GM12878 (cell line): ENCODE data around the gene CHRNG. TPM values are rescaled to one million over a fixed set of nuclear protein-coding genes. Genes with fewer than 3 reads are reported as not detected.

ENCODE experiments used
- ATAC-seq: fragments of 200-7000 bp; cut with Tn5 transposase; 3 replicates; pipeline ENCODE4 v1.9.1; 2020; ENCODE audit warnings: mild to moderate bottlenecking, moderate library complexity
- BruUV-seq: library from RNA; stranded (reverse); fragments of 400-500 nt; replicated peaks from 2 replicates; lab custom pipeline; 2021; lab: Mats Ljungman, UMichigan
- CTCF ChIA-PET: fragments of 300-600 bp; sonication (Branson Sonifier 250); formaldehyde crosslinking; extraction: SDS; loops from one replicate; lab custom pipeline; 2021; ENCODE audit warnings: inconsistent platforms; lab: Yijun Ruan, JAX
- POLR2A ChIA-PET: fragments of 350-600 bp; formaldehyde crosslinking; extraction: SDS; loops from one replicate; lab custom pipeline; 2021; ENCODE audit warnings: inconsistent platforms; lab: Charles Lee
- RAD21 ChIA-PET: fragments of 300-600 bp; sonication (Branson Sonifier 250); formaldehyde crosslinking; loops from one replicate; lab custom pipeline; 2023; ENCODE audit warnings: antibody characterized with exemption; ENCODE audit not compliant: unreplicated experiment; lab: Charles Lee
- SMC1A ChIA-PET: fragments of 300-600 bp; sonication (Branson Sonifier 250); formaldehyde crosslinking; loops from one replicate; lab custom pipeline; 2023; ENCODE audit not compliant: unreplicated experiment, uncharacterized antibody; lab: Charles Lee
- DNase-seq: peaks from one replicate; pipeline ENCODE4 v3.0.0-alpha.2; 2011; ENCODE audit warnings: low read depth, low spot score
- FAIRE-seq: peaks from 3 replicates; lab custom pipeline; 2011; peaks lifted over from hg19 to GRCh38; lab: Jason Lieb, UNC
- H2AFZ ChIP-seq: 2 replicates; pipeline ENCODE4 v1.6.0; 2011; ENCODE audit warnings: low read depth, low read length, control low read depth; ENCODE audit not compliant: control insufficient read depth
- H3K27ac ChIP-seq: 2 replicates; pipeline ENCODE4 v1.5.1; 2011; ENCODE audit warnings: control low read depth; ENCODE audit not compliant: control insufficient read depth, insufficient read depth
- H3K27me3 ChIP-seq, 2 experiments: replicated peaks in 1 of 2; 2 replicates each; pipeline versions ENCODE4 v1.6.0 to v1.6.1; 2011; ENCODE audit warnings: low read length in 1 of 2; ENCODE audit not compliant: control insufficient read depth in 2 of 2, insufficient read depth in 2 of 2
- H3K36me3 ChIP-seq, 2 experiments: 2 replicates each; pipeline ENCODE4 v1.5.1; 2011; ENCODE audit warnings: low read length in 1 of 2; ENCODE audit not compliant: control insufficient read depth in 2 of 2, insufficient read depth in 2 of 2
- H3K4me1 ChIP-seq: 2 replicates; pipeline ENCODE4 v1.6.1; 2011; ENCODE audit warnings: mild to moderate bottlenecking, low read length, moderate library complexity, mixed read lengths; ENCODE audit not compliant: control insufficient read depth, insufficient read depth
- H3K4me2 ChIP-seq: 2 replicates; pipeline ENCODE4 v1.6.0; 2011; ENCODE audit warnings: control low read depth; ENCODE audit not compliant: control insufficient read depth, insufficient read depth
- H3K4me3 ChIP-seq: fragments of 200-600 bp; sonication (generic); 2 replicates; pipeline ENCODE4 v1.5.1; 2016
- H3K79me2 ChIP-seq: 2 replicates; pipeline ENCODE4 v1.6.0; 2011; ENCODE audit warnings: low read length; ENCODE audit not compliant: control insufficient read depth, insufficient read depth
- H3K9ac ChIP-seq: 2 replicates; pipeline ENCODE4 v1.8.0; 2011; ENCODE audit warnings: low read length, control low read depth, mixed read lengths; ENCODE audit not compliant: control insufficient read depth, insufficient read depth
- H3K9me3 ChIP-seq: replicated peaks from 3 replicates; pipeline ENCODE4 v1.5.1; 2011; ENCODE audit warnings: mild to moderate bottlenecking, low read length; ENCODE audit not compliant: control insufficient read depth, insufficient read depth
- H4K20me1 ChIP-seq: 2 replicates; pipeline ENCODE4 v1.6.0; 2011; ENCODE audit not compliant: control insufficient read depth, insufficient read depth
- BHLHE40 ChIP-seq, 2 experiments: fragments of 450-650 bp in 1 of 2; IDR thresholded peaks; 2 replicates each; pipeline ENCODE4 v1.6.1; 2011 to 2017; ENCODE audit warnings: low read depth in 2 of 2, borderline replicate concordance in 1 of 2, improper control_type of control experiment in 1 of 2, low read length in 1 of 2, mild to moderate bottlenecking in 1 of 2
- EED ChIP-seq: sonication (generic); IDR thresholded peaks from 2 replicates; pipeline ENCODE4 v1.6.1; 2016; ENCODE audit warnings: antibody characterized with exemption, low read depth
- EZH2 ChIP-seq: IDR thresholded peaks from 2 replicates; pipeline ENCODE4 v1.6.1; 2012; ENCODE audit warnings: low read depth, mild to moderate bottlenecking, control low read depth, inconsistent platforms, low read length, borderline replicate concordance; ENCODE audit not compliant: control insufficient read depth
- SRF ChIP-seq, 2 experiments: IDR thresholded peaks; 2 replicates each; pipeline ENCODE4 v1.6.1; 2011; ENCODE audit warnings: low read depth in 2 of 2, low read length in 2 of 2, mild to moderate bottlenecking in 1 of 2, moderate library complexity in 1 of 2
- WGBS: methylation state at CpG from one replicate; pipeline ENCODE4 v1.1.6; 2016; ENCODE audit warnings: low lambda C conversion rate; ENCODE audit not compliant: insufficient replicate concordance, insufficient coverage; ENCODE audit errors: missing lambda C conversion rate; 5-methylcytosine and 5-hydroxymethylcytosine counted together
- in situ Hi-C: fragments of 300-500 bp; cut with MboI; formaldehyde crosslinking; loops from 9 replicates; pipeline ENCODE4 v1.14.3; 2018; ENCODE audit warnings: mixed read lengths
- intact Hi-C: fragments of 100-400 bp; cut with micrococcal nuclease; formaldehyde crosslinking; loops from one replicate; pipeline ENCODE4 v1.14.2; 2022; ENCODE audit not compliant: unreplicated experiment
- polyA plus RNA-seq, 11 experiments: library from polyadenylated mRNA; depleted of rRNA in 4 of 11; unstranded in 6 of 11; stranded (reverse) in 5 of 11; fragments of >200 nt; fragmentation: Nextera tagmentation in 4 of 11; fragmentation: Illumina TruSeq in 1 of 11; extraction: Ambion mirVana in 4 of 11; extraction: Trizol in 1 of 11; gene quantifications; 1 replicate in 1 of 11; 2 replicates in 10 of 11; pipeline versions ENCODE4 v1.2.1 to v1.2.3, GENCODE V29; 2011 to 2016; ENCODE audit warnings: inconsistent platforms in 2 of 11, missing spikeins in 2 of 11, low read depth in 1 of 11
- total RNA-seq, 4 experiments: library from RNA; depleted of rRNA in 3 of 4; stranded (reverse); fragments of >200 nt in 3 of 4; fragmentation: Illumina TruSeq in 1 of 4; extraction: Trizol in 1 of 4; gene quantifications; 2 replicates each; pipeline versions ENCODE4 v1.2.1 to v1.2.3, GENCODE V29; 2013 to 2021

The CHRNG gene
- total and polyA plus RNA-seq, 10 of the 15 experiments (the other 5 are each of a cell fraction or from before 2014, with no cell fraction given) = 0.17 TPM; not detected in 9

DNA sequence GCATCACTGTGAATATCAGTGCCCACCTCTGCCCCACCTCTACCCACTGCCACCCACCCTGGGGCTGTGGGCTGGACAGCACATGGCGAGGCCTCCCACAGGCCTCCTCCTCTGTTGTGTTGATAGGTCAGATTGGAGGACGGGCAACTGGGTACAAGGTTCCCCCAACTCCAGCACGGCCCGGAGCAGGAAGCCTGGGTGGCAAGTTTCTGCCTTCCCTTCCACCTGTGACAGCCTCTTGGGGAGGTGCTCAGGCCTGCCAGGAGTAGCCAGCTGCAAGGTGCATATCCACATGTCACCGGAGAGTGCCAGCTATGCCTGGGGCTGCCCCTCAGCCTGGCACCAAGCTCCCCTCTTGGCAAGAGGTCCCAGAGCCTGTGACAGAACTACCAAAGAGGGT lies 45.0 kb upstream of the CHRNG start (continued):
- TF ChIP-seq EED = no peak

DNA sequence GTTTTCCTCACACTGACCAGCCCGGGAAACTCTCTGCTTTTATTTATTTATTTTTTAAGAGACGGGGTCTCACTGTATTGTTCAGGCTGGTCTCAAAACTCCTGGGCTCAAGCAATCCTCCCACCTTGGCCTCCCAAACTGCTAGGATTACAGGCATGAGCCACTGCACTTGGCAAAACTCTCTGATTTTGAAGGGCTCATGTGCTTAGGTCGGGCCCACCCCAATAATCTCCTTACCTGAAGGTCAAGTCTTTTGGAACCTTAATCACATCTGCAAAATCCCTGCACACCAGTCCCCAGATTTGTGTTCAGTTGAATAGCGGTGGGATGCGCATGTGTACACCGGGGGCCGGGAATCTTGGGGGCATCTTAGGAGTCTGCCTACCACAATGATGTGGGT lies 44.2 kb upstream of the CHRNG start:
- RAD21 ChIA-PET = no interaction called here
- Histone ChIP-seq H3K9me3 (no peaks in the 10 kb centered on the region), H3K4me3 (no peak overlapping the region), H3K27ac (no peak overlapping the region), H3K27me3 (peaks cover 0 to 2% of the 10 kb centered on the region in 2 experiments; a peak in 1 of 4 replicates), H3K4me1 (no peaks in the 10 kb centered on the region), H4K20me1 (no peaks in the 10 kb centered on the region), H3K9ac (no peak overlapping the region), H3K79me2 (no peaks in the 10 kb centered on the region), H3K4me2 (no peak overlapping the region), H3K36me3 (no peaks in the 10 kb centered on the region), H2AFZ (no peak overlapping the region)
- no peak for FAIRE-seq
- no peak for DNase-seq
- CTCF ChIA-PET = no interaction called here
- intact Hi-C loops (no loop called here), in situ Hi-C loops (no loop called here)
- no peak for TF ChIP-seq SRF (IDR thresholded peaks at IDR 0.05; ENCODE audit: low read depth in 2 of 2, low read length in 2 of 2)
- no peak for ATAC-seq
- BruUV-seq = no TSS peak
- SMC1A ChIA-PET = no interaction called here
- POLR2A ChIA-PET = no interaction called here
- 33% methylated on average over 7 of the region's 7 CpGs for WGBS

DNA sequence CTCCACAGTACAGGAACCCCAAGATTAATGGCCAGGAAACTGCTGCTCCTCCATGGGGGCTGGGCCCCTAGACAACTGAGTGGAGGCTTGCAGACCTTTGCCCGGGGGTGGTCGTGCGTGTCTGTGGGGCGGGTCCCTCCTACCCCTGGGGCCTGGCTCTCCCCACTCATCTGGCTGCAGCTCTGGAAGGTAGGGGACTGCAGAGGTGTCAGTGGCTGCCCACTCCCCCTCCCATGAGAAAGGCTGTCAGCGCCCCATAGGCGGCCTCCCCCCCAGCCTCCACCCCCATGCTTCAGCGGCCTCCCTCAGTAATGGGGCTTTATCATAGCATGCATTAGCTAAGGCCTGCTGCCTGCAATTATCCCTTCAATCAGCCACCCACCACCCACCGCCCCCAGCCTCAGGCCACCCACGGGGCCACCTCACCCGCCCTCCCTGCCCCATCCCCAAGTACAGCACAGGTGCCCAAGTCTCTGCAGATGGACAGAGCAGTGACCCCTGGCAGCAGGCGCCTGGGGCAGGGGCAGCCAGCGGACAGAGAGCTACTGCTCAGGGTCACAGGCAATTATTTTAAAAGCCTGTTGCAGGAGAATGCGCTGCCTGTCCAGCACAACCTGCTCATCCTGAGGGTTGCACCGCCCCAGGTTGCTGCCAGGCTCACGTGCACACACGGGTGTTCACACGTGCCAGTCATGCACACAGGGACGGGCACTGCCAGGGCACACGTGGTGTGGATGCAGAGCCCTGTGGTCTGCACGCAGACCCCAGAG lies 42.8 kb upstream of the CHRNG start:
- Histone ChIP-seq H3K27me3 (peaks cover 0 to 6% of the 10 kb centered on the region in 2 experiments; a peak in 3 of 4 replicates), H3K9me3 (no peaks in the 10 kb centered on the region), H3K79me2 (no peaks in the 10 kb centered on the region), H4K20me1 (no peaks in the 10 kb centered on the region), H3K4me3 (no peak overlapping the region), H3K4me1 (no peaks in the 10 kb centered on the region), H2AFZ (no peak overlapping the region)
- DNase-seq = no peak
- intact Hi-C loops = no loop called here
- ATAC-seq = no peak
- WGBS = 25% methylated on average over 20 of the region's 20 CpGs
- SMC1A ChIA-PET = no interaction called here
- TF ChIP-seq EZH2 = no peak
- 0 out of 4 replicates have a peak, but pooled peaks of 1 of the 2 experiments have one; percentile 11 for TF ChIP-seq BHLHE40 (IDR thresholded peaks at IDR 0.05; ENCODE audit: borderline replicate concordance in 1 of 2, low read depth in 2 of 2, low read length in 1 of 2)
- TF ChIP-seq, all 136 proteins: peak for 1
- ChIA-PET POLR2A (no interaction called here), CTCF (no interaction called here), RAD21 (no interaction called here)
- FAIRE-seq = no peak
- H3K4me2 ChIP-seq = no peak overlapping the region
- no TSS peak for BruUV-seq
- no peak overlapping the region for H3K27ac ChIP-seq
- no peak overlapping the region for H3K9ac ChIP-seq
- in situ Hi-C loops = no loop called here
- no peaks in the 10 kb centered on the region for H3K36me3 ChIP-seq
